ENCODE data around the gene CACNA2D1.

GRCh38 chr7:81957517-81957916 lies 486.1 kb downstream of the CACNA2D1 start:
- TF ChIP-seq CTCF (conservative IDR thresholded peaks at IDR 0.05 in 1 of 2, IDR thresholded peaks at IDR 0.05 in 1 of 2; ENCODE audit: low read depth in 1 of 2, low read length in 2 of 2) = no peak
- no peak for TF ChIP-seq EZH2 (IDR thresholded peaks at IDR 0.05; ENCODE audit: low read length, missing control alignments)

Measured in fibroblast of lung (primary cell).